OCI-LY1 (cell line): ENCODE results near the gene MRPL52.

Experiments used
- EZH2 ChIP-seq: fragments of 200-600 bp; sonication (generic), shearing (Covaris generic); IDR thresholded peaks from 2 replicates; pipeline ENCODE4 v1.8.0; 2017; ENCODE audit warnings: borderline replicate concordance, mixed run types, mild to moderate bottlenecking, antibody characterized with exemption, low read length, moderate library complexity, mixed read lengths
- TF ChIP-seq, protein P1 (sequence below): fragments of 200-600 bp; sonication (generic), shearing (Covaris generic); IDR thresholded peaks from 2 replicates; pipeline ENCODE4 v1.5.1; 2017; ENCODE audit warnings: mild to moderate bottlenecking, antibody characterized with exemption, low read length, moderate library complexity, mixed read lengths

DNA sequence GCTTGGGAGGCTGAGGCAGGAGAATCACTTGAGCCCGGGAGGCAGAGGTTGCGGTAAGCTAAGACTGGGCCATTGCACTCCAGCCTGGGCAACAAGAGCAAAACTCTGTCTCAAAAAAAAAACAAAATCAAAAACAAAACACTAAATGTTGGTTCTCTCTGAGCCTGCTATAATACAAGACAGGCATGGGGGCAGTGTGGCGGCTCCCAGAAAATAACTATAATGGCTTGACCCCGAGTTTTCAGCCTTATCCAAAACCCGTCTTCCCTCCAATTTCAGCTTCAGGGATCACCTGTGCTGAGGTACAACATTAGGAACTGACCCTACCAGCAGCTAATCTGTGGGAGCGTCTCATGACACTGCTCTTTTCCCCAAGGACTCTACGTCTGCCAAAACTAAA is 15.3 kb upstream of the MRPL52 start:
- TF ChIP-seq, protein P1, sequence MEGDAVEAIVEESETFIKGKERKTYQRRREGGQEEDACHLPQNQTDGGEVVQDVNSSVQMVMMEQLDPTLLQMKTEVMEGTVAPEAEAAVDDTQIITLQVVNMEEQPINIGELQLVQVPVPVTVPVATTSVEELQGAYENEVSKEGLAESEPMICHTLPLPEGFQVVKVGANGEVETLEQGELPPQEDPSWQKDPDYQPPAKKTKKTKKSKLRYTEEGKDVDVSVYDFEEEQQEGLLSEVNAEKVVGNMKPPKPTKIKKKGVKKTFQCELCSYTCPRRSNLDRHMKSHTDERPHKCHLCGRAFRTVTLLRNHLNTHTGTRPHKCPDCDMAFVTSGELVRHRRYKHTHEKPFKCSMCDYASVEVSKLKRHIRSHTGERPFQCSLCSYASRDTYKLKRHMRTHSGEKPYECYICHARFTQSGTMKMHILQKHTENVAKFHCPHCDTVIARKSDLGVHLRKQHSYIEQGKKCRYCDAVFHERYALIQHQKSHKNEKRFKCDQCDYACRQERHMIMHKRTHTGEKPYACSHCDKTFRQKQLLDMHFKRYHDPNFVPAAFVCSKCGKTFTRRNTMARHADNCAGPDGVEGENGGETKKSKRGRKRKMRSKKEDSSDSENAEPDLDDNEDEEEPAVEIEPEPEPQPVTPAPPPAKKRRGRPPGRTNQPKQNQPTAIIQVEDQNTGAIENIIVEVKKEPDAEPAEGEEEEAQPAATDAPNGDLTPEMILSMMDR: no peak; the same call in 1 of the 2 replicates
- TF ChIP-seq EZH2: no peak
